Suprapubic skin (tissue), 4 donors: ENCODE results near the gene WNK4.

Experiments used
- EP300 ChIP-seq: sonication (generic); formaldehyde crosslinking; IDR thresholded peaks from one replicate; pipeline ENCODE4 v1.6.1; 2017; ENCODE audit warnings: antibody characterized with exemption
- POLR2A ChIP-seq, 2 donors: fragments of 450-650 bp; IDR thresholded peaks; one replicate each; pipeline ENCODE4 v1.6.1; 2017; ENCODE audit warnings: antibody characterized with exemption in 2 of 2, mild to moderate bottlenecking in 2 of 2, moderate library complexity in 2 of 2
- POLR2AphosphoS5 ChIP-seq, 3 donors: sonication (generic); formaldehyde crosslinking; IDR thresholded peaks; one replicate each; pipeline ENCODE4 v1.6.1; 2017; ENCODE audit warnings: antibody characterized with exemption in 3 of 3
- TF ChIP-seq, protein P1 (sequence below), 2 donors: fragments of 200-600 bp in 1 of 2; fragments of 450-650 bp in 1 of 2; sonication (generic) in 1 of 2; IDR thresholded peaks; one replicate each; pipeline ENCODE4 v1.5.1; 2016 to 2019; ENCODE audit warnings: antibody characterized with exemption in 2 of 2, mild to moderate bottlenecking in 1 of 2, moderate library complexity in 1 of 2

GRCh38 chr17:42844761-42845555 lies 64.5 kb downstream of the WNK4 start:
- TF ChIP-seq, protein P1, sequence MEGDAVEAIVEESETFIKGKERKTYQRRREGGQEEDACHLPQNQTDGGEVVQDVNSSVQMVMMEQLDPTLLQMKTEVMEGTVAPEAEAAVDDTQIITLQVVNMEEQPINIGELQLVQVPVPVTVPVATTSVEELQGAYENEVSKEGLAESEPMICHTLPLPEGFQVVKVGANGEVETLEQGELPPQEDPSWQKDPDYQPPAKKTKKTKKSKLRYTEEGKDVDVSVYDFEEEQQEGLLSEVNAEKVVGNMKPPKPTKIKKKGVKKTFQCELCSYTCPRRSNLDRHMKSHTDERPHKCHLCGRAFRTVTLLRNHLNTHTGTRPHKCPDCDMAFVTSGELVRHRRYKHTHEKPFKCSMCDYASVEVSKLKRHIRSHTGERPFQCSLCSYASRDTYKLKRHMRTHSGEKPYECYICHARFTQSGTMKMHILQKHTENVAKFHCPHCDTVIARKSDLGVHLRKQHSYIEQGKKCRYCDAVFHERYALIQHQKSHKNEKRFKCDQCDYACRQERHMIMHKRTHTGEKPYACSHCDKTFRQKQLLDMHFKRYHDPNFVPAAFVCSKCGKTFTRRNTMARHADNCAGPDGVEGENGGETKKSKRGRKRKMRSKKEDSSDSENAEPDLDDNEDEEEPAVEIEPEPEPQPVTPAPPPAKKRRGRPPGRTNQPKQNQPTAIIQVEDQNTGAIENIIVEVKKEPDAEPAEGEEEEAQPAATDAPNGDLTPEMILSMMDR (IDR thresholded peaks at IDR 0.05), result no peak
- TF ChIP-seq EP300 (no peak), POLR2AphosphoS5 (IDR thresholded peaks at IDR 0.05) (no peak), POLR2A (IDR thresholded peaks at IDR 0.05) (no peak)
